ENCODE results near the gene GPR25. TPM values are rescaled to one million over a fixed set of nuclear protein-coding genes. Genes with fewer than 3 reads are reported as not detected.

GPR25 gene
- total RNA-seq, 1 donor from 2014 or later = not detected

DNA sequence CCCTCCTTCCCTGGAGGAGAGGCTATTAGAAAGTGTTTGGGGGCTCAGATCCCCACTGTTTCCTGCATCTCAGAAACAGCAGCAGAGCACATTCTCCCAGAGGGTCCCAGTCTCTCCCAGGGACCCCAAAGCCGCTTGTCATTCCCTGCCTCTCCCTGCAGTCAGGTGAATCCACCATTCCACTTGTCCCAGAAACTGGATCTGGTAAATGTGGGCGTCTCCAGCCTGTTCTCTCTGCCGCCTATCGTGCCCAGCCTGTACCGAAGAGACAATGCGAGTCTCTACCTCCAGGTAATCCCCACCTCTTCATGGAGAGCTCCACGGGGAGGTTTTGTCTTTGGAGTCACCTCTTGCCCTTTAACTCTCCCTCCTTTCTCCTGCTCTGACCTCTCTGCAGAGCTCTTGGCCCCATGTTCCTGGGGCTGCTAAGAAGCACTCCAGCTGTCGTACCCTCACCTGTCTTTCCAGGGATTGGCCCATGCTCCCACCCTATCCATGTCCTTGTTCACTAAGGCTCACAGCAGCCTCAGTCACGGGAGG lies 48.9 kb downstream of the GPR25 start:
- no peaks in the 10 kb centered on the region for H3K36me3 Mint-ChIP-seq (ENCODE audit: low read depth, unreplicated experiment)
- H3K4me3 Mint-ChIP-seq (ENCODE audit: unreplicated experiment) = no peak overlapping the region
- peaks cover 7% of the 10 kb centered on the region for H3K27me3 Mint-ChIP-seq (ENCODE audit: unreplicated experiment)
- no peak overlapping the region for H3K27ac Mint-ChIP-seq (ENCODE audit: unreplicated experiment)
- TF ChIP-seq, protein P1, sequence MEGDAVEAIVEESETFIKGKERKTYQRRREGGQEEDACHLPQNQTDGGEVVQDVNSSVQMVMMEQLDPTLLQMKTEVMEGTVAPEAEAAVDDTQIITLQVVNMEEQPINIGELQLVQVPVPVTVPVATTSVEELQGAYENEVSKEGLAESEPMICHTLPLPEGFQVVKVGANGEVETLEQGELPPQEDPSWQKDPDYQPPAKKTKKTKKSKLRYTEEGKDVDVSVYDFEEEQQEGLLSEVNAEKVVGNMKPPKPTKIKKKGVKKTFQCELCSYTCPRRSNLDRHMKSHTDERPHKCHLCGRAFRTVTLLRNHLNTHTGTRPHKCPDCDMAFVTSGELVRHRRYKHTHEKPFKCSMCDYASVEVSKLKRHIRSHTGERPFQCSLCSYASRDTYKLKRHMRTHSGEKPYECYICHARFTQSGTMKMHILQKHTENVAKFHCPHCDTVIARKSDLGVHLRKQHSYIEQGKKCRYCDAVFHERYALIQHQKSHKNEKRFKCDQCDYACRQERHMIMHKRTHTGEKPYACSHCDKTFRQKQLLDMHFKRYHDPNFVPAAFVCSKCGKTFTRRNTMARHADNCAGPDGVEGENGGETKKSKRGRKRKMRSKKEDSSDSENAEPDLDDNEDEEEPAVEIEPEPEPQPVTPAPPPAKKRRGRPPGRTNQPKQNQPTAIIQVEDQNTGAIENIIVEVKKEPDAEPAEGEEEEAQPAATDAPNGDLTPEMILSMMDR (IDR thresholded peaks at IDR 0.05; ENCODE audit: unreplicated experiment) = no peak
- H3K4me1 Mint-ChIP-seq (ENCODE audit: unreplicated experiment) = no peaks in the 10 kb centered on the region
- no peak for DNase-seq (ENCODE audit: low spot score)
- no peaks in the 10 kb centered on the region for H3K9me3 Mint-ChIP-seq (ENCODE audit: unreplicated experiment)

DNA sequence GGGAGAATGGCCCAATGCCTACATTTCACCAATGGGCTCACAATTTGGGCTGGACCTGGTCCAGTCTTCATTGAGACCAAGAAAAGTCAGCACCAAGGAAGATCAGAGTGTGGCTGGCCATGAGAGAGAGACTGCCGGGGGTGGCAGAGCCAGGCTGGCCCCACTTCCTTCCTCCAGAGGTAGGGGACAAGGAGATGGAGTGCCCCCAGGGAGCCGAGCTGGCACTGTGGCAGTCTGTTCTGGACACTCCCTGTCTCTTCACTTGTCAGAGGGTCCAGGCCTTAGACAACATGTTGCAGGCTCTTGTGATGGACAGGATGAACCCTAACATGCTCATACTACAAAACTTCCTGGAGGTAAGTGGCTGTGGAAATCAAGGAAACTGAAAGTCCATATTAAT lies 49.6 kb downstream of the GPR25 start:
- no peak overlapping the region for H3K27ac Mint-ChIP-seq (ENCODE audit: unreplicated experiment)
- no peak overlapping the region for H3K4me3 Mint-ChIP-seq (ENCODE audit: unreplicated experiment)
- no peak for DNase-seq (ENCODE audit: low spot score)
- TF ChIP-seq, protein P1 (IDR thresholded peaks at IDR 0.05; ENCODE audit: unreplicated experiment) = no peak
- H3K9me3 Mint-ChIP-seq (ENCODE audit: unreplicated experiment) = no peaks in the 10 kb centered on the region
- no peaks in the 10 kb centered on the region for H3K4me1 Mint-ChIP-seq (ENCODE audit: unreplicated experiment)
- H3K27me3 Mint-ChIP-seq (ENCODE audit: unreplicated experiment) = peaks cover 7% of the 10 kb centered on the region
- H3K36me3 Mint-ChIP-seq (ENCODE audit: low read depth, unreplicated experiment) = no peaks in the 10 kb centered on the region

DNA sequence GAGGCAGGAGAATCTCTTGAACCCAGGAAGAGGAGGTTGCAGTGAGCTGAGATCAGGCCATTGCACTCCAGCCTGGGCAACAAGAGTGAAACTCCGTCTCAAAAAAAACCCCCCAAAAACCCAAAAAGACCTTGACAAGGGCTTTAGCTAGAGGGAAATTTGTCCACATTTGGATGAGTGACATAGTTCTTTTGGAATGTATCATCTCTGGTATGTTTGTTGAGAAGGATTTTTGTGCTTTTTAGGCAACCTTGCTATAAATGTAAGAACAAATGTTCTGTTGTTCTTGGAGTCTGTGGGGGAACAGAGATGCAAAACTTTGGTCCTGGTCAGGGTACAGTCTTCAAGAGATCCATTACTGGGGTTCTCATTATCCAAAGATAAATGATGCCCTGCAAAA lies 50.8 kb downstream of the GPR25 start:
- TF ChIP-seq, protein P1 (IDR thresholded peaks at IDR 0.05; ENCODE audit: unreplicated experiment) = no peak
- peaks cover 10% of the 10 kb centered on the region for H3K27me3 Mint-ChIP-seq (ENCODE audit: unreplicated experiment)
- no peak overlapping the region for H3K4me3 Mint-ChIP-seq (ENCODE audit: unreplicated experiment)
- DNase-seq (ENCODE audit: low spot score) = no peak
- H3K36me3 Mint-ChIP-seq (ENCODE audit: low read depth, unreplicated experiment) = no peaks in the 10 kb centered on the region
- H3K9me3 Mint-ChIP-seq (ENCODE audit: unreplicated experiment) = no peaks in the 10 kb centered on the region
- no peak overlapping the region for H3K27ac Mint-ChIP-seq (ENCODE audit: unreplicated experiment)
- H3K4me1 Mint-ChIP-seq (ENCODE audit: unreplicated experiment) = no peaks in the 10 kb centered on the region

Other genes starting within 250 kb of the GPR25 start
- gene DDX59, start 203.1 kb upstream of the GPR25 start, total RNA-seq (ENCODE audit: unreplicated experiment) = 20.1 TPM
- gene CAMSAP2, start 134.1 kb upstream of the GPR25 start, total RNA-seq (ENCODE audit: unreplicated experiment) = 39.5 TPM
- gene INAVA, start 21.9 kb downstream of the GPR25 start, total RNA-seq (ENCODE audit: unreplicated experiment) = 35.8 TPM
- gene KIF21B, start 150.7 kb downstream of the GPR25 start, total RNA-seq (ENCODE audit: unreplicated experiment) = 8.4 TPM
- gene CACNA1S, start 239.4 kb downstream of the GPR25 start, total RNA-seq (ENCODE audit: unreplicated experiment) = 0.08 TPM

All from endothelial cell (in vitro differentiated cells).